ENCODE results near the gene ZNF165.

The ZNF165 gene

DNA sequence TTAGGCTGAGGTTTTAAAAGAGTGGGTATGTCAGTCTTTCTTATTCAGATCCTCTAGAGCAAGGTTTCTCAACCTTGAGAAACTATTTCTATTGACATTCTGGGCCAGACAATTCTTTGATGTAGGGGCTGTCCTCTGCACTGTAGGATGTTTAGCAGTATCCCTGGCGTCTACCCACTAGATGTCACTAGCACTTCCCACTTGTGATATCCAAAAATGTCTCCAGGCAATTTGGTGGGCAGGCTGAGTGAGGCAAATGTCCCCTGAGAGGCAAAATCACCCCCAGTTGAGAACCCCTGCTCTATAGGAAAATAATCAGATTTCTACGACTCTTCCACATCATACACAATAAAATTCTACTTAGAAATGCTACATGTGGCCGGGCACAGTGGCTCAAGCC lies 53.6 kb downstream of the ZNF165 start:
- no peaks in the 10 kb centered on the region for H3K4me1 ChIP-seq
- no peak overlapping the region for H3K4me3 ChIP-seq (ENCODE audit: low read depth, low read length)
- no peaks in the 10 kb centered on the region for H3K9me3 ChIP-seq
- peaks cover 12% of the 10 kb centered on the region for H3K36me3 ChIP-seq
- TF ChIP-seq, protein P1, sequence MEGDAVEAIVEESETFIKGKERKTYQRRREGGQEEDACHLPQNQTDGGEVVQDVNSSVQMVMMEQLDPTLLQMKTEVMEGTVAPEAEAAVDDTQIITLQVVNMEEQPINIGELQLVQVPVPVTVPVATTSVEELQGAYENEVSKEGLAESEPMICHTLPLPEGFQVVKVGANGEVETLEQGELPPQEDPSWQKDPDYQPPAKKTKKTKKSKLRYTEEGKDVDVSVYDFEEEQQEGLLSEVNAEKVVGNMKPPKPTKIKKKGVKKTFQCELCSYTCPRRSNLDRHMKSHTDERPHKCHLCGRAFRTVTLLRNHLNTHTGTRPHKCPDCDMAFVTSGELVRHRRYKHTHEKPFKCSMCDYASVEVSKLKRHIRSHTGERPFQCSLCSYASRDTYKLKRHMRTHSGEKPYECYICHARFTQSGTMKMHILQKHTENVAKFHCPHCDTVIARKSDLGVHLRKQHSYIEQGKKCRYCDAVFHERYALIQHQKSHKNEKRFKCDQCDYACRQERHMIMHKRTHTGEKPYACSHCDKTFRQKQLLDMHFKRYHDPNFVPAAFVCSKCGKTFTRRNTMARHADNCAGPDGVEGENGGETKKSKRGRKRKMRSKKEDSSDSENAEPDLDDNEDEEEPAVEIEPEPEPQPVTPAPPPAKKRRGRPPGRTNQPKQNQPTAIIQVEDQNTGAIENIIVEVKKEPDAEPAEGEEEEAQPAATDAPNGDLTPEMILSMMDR (IDR thresholded peaks at IDR 0.05; ENCODE audit: low read depth, low read length): peak; percentile 73
- DNase-seq: peak; percentile 52
- H3K27me3 ChIP-seq: no peaks in the 10 kb centered on the region

DNA sequence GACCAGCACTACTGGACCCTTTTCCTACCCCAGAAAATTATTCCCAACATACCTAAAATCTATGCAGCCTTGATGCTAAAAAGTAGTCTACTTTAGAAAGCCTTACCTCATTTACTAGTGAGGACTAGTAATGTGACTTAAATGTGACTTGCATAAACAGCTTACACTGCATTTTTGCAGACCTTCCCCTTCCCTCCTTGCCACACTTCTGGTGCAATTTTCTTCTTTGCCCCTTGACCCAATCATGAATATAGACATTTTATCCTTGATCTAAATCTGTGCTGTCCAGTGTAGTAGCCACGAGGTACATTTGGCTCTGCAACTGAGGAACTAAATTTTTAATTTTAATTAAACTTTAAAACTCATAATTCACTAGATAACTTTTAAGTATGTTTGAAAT lies 54.3 kb downstream of the ZNF165 start:
- Histone ChIP-seq H3K27me3 (no peaks in the 10 kb centered on the region), H3K36me3 (peaks cover 7% of the 10 kb centered on the region), H3K4me1 (no peaks in the 10 kb centered on the region), H3K4me3 (ENCODE audit: low read depth, low read length) (no peak overlapping the region), H3K9me3 (no peaks in the 10 kb centered on the region)
- DNase-seq: no peak
- TF ChIP-seq, protein P1 (IDR thresholded peaks at IDR 0.05; ENCODE audit: low read depth, low read length): no peak

DNA sequence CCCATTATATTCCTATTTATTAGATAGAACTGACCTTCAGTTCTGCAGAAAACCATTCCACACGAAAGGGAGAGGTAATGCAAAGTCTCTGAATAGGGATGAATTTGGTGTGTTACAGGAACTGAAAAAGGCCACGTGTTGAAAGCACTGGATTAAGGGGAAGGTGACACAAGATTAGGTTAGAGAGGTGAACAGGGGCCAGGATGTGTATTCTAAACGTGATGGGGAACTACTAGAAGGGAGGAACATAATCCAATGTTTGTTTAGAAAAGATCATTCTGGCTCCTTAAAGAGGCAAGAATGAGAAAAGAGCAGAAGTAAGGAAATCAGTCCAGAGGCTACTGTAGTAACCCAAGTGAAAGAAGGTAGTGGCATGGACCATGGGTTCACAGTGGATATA lies 55.0 kb downstream of the ZNF165 start:
- DNase-seq: no peak
- H3K4me3 ChIP-seq (ENCODE audit: low read depth, low read length): peak overlapping the region; percentile 87
- TF ChIP-seq, protein P1 (IDR thresholded peaks at IDR 0.05; ENCODE audit: low read depth, low read length): no peak

DNA sequence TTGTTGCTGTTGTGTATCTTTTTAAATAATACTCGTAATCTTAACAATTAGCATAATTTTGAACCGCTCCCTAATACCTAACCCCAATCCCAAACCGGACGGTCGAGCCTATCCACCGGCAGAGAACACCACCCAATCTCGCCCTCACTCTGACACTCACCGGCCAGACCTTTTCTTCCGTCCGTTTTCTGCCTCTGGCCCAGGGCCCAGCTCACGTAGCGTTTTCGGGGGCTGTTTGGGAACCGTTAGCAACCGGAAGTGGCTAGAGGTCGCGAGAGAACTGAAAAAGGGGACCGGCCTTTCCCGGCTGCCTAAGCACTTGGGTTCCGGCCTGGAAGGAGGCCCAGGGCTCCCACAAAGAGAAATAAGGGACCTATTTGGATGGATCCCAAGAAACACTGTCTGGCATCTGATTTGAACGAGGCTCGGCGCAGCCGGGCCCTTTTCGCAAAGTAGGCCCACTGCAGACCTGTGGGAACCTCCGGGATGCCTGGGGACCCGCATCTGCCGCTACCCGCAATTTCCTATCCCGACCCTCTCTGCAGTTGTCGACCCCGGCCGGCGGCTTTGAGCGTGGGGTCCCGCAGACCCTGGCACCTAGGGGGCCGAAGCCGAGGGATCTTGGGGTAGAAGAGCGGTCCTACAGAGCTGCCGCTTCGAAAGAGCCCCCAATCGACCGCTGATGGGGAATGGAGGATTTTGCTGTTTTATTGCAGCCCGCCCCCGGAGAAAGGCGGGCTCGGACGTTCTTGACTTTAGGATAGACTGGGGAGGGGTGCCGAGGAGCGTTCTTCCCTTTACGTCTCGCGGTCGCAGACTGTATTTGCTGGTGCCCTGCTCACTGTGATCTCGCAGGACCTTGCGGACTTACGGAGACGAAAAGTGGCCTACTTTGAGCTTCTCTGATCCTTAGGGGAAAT lies 56.5 kb downstream of the ZNF165 start:
- Histone ChIP-seq H3K9me3 (no peaks in the 10 kb centered on the region), H3K27me3 (no peaks in the 10 kb centered on the region), H3K36me3 (no peaks in the 10 kb centered on the region), H3K4me3 (ENCODE audit: low read depth, low read length) (peak overlapping the region; percentile 87), H3K4me1 (no peaks in the 10 kb centered on the region)
- DNase-seq: peak; percentile 90
- TF ChIP-seq, protein P1 (IDR thresholded peaks at IDR 0.05; ENCODE audit: low read depth, low read length): no peak

More for the DNA sequence above, 55.0 kb downstream of the ZNF165 start:
- peaks cover under 1% of the 10 kb centered on the region; the same call in 1 of the 2 replicates for H3K36me3 ChIP-seq
- no peaks in the 10 kb centered on the region for H3K9me3 ChIP-seq
- H3K27me3 ChIP-seq: no peaks in the 10 kb centered on the region
- H3K4me1 ChIP-seq: no peaks in the 10 kb centered on the region

DNA sequence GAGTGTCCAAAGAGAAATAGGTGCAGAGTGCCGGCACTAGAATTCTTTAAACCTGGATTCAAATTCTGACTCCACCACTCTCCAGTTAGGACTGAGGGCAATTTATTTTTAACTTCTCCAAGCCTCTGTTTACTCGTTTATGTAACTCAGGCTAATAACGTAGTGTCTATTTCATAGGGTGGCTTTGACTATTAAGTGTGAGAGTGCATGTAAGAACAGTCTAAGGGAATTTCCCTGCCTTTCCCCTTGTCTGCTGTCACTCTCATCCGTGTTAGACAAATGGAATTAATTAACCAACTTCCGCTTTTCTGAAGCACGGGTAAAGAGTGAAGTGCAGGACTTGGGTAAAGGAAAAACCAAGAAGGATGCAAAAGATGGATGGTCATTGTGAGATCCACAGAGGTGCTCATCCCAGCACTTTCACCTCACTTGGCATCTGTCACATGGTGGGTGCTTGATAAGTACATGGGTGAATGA lies 57.2 kb downstream of the ZNF165 start:
- H3K36me3 ChIP-seq: no peaks in the 10 kb centered on the region
- H3K27me3 ChIP-seq: no peaks in the 10 kb centered on the region
- H3K4me1 ChIP-seq: no peaks in the 10 kb centered on the region
- H3K9me3 ChIP-seq: no peaks in the 10 kb centered on the region
- TF ChIP-seq, protein P1 (IDR thresholded peaks at IDR 0.05; ENCODE audit: low read depth, low read length): no peak
- peak overlapping the region; percentile 87 for H3K4me3 ChIP-seq (ENCODE audit: low read depth, low read length)
- no peak for DNase-seq

Measured in BE2C (cell line).